Neutrophil (primary cell): Measurements from ENCODE around the gene AMN1.

ENCODE experiments used
- H3K27ac ChIP-seq: fragments of 200-600 bp; sonication (generic); 2 replicates; pipeline ENCODE4 v1.5.1; 2016; ENCODE audit warnings: mild to moderate bottlenecking, moderate library complexity
- H3K27me3 ChIP-seq: fragments of 200-600 bp; sonication (generic); 2 replicates; pipeline ENCODE4 v1.6.0; 2016; ENCODE audit warnings: mild to moderate bottlenecking
- H3K36me3 ChIP-seq: fragments of 200-600 bp; sonication (generic); 2 replicates; pipeline ENCODE4 v1.5.1; 2017
- H3K4me1 ChIP-seq, 2 experiments: fragments of 200-600 bp in 1 of 2; sonication (generic) in 1 of 2; 1 replicate in 1 of 2; 2 replicates in 1 of 2; pipeline versions ENCODE4 v1.5.1 to v1.6.1; 2013 to 2016; ENCODE audit warnings: low read depth in 1 of 2, low read length in 1 of 2, mild to moderate bottlenecking in 1 of 2, moderate library complexity in 1 of 2; ENCODE audit not compliant: control insufficient read depth in 1 of 2, insufficient read depth in 1 of 2
- H3K4me3 ChIP-seq, 2 experiments: fragments of 200-600 bp in 1 of 2; sonication (generic) in 1 of 2; 1 replicate in 1 of 2; 2 replicates in 1 of 2; pipeline ENCODE4 v1.5.1; 2013 to 2016; ENCODE audit warnings: low read depth in 1 of 2, low read length in 1 of 2, mild to moderate bottlenecking in 1 of 2, moderate library complexity in 1 of 2
- H3K9me3 ChIP-seq: fragments of 200-600 bp; sonication (generic); 2 replicates; pipeline ENCODE4 v1.5.1; 2016
- CTCF ChIP-seq: fragments of 200-600 bp; sonication (generic); IDR thresholded peaks from 2 replicates; pipeline ENCODE4 v1.5.1; 2016; ENCODE audit warnings: antibody characterized with exemption

AMN1 gene

GRCh38 chr12:31629756-31630732, 98.8 kb downstream of the AMN1 start:
- H3K9me3 ChIP-seq, result no peaks in the 10 kb centered on the region
- no peaks in the 10 kb centered on the region for H3K27me3 ChIP-seq
- no peak overlapping the region for H3K4me3 ChIP-seq
- H3K4me1 ChIP-seq, result no peaks in the 10 kb centered on the region
- no peaks in the 10 kb centered on the region for H3K36me3 ChIP-seq
- H3K27ac ChIP-seq, result no peak overlapping the region
- TF ChIP-seq CTCF, result no peak

- no peaks in the 10 kb centered on the region for H3K4me1 ChIP-seq
- no peaks in the 10 kb centered on the region for H3K36me3 ChIP-seq
- H3K27ac ChIP-seq, result no peak overlapping the region
- no peak overlapping the region for H3K4me3 ChIP-seq
- no peaks in the 10 kb centered on the region for H3K9me3 ChIP-seq
- no peaks in the 10 kb centered on the region for H3K27me3 ChIP-seq
- TF ChIP-seq CTCF, result no peak
Observed at GRCh38 chr12:31627456-31628054, 101.3 kb downstream of the AMN1 start.

DNA sequence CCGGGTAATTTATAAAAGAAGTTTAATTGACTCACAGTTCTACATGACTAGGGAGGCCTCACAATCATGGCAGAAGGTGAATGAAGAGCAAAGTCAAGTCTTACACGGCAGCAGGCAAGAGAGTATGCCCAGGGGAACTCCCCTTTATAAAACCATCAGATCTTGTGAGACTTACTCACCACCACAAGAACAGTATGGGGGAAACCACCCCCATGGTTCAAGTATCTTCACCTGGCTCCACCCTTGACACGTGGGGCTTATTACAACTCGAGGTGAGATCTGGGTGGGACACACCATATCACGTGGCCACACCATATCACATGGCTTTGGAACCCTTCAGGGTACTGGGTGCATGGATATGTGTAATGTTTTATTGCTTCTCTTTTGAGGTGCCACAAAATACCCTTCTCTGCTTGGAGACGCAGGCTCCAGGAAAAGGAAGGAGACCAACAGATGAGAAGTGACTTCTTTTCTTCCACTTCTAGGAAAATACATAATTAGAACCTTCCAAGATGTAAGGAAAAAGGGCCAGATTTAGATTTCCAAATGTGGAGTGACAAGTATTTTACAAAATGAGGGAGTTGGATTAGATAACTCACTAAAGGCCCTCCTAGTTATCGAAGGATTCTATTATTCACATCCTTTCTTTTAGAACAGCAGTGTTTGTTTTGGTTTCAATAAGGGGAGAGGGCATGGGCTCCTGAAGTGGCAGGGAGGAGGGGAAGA, 102.4 kb downstream of the AMN1 start:
- H3K36me3 ChIP-seq, result no peaks in the 10 kb centered on the region

DNA sequence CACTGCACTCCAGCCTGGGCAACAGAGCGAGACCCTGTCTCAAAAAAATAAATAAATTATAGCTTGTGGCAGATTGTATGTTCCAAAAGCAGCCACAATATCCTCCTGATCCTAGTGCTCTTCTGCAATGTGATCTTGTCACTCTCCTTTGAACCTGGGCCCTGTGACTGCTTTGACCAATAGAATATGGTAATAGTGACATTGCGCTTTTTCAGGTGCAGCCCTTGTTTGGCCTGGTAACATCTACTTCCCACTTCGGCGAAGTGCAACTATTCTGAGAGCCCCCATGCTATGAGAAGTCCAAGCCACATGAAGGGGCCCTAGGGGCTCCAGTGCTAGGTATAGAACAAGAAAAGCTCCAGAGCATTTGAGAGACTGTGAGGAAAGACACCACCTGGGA, 106.8 kb downstream of the AMN1 start:
- Histone ChIP-seq H3K4me3 (no peak overlapping the region), H3K4me1 (no peaks in the 10 kb centered on the region), H3K36me3 (no peaks in the 10 kb centered on the region), H3K9me3 (no peaks in the 10 kb centered on the region), H3K27me3 (no peaks in the 10 kb centered on the region), H3K27ac (no peak overlapping the region)
- TF ChIP-seq CTCF, result no peak

More for the DNA sequence above, 102.4 kb downstream of the AMN1 start:
- no peak for TF ChIP-seq CTCF
- Histone ChIP-seq H3K27ac (no peak overlapping the region), H3K27me3 (no peaks in the 10 kb centered on the region), H3K4me1 (no peaks in the 10 kb centered on the region), H3K9me3 (no peaks in the 10 kb centered on the region), H3K4me3 (no peak overlapping the region)
